SK-N-MC (cell line): ENCODE measurements around the gene SCML1.

ENCODE experiments used
- DNase-seq: peaks from one replicate; pipeline ENCODE4 v3.0.0-alpha.2; 2011; ENCODE audit warnings: low read depth, low spot score
- H3K27ac ChIP-seq: fragments of 200-600 bp; sonication (generic); 2 replicates; pipeline ENCODE4 v1.5.1; 2016; ENCODE audit warnings: mixed run types
- H3K36me3 ChIP-seq: fragments of 200-600 bp; sonication (generic); 2 replicates; pipeline ENCODE4 v1.6.1; 2017; ENCODE audit warnings: antibody characterized with exemption, low read length, mixed read lengths; ENCODE audit not compliant: insufficient read depth
- H3K4me3 ChIP-seq: fragments of 200-600 bp; sonication (generic); 2 replicates; pipeline ENCODE4 v1.5.1; 2016
- H3K9ac ChIP-seq: fragments of 200-600 bp; sonication (generic); 2 replicates; pipeline ENCODE4 v1.8.0; 2017; ENCODE audit warnings: mixed run types, mixed read lengths; ENCODE audit not compliant: insufficient read length
- H3K9me3 ChIP-seq: fragments of 200-600 bp; sonication (generic); 2 replicates; pipeline ENCODE4 v1.6.1; 2017; ENCODE audit warnings: low read depth, mild to moderate bottlenecking, antibody characterized with exemption, low read length, moderate library complexity, mixed read lengths
- EZH2 ChIP-seq: fragments of 200-600 bp; sonication (generic); IDR thresholded peaks from one replicate; pipeline ENCODE4 v1.6.1; 2017; ENCODE audit warnings: antibody characterized with exemption
- FOXP2 ChIP-seq: optimal IDR thresholded peaks from 2 replicates; pipeline ENCODE3; 2011; ENCODE audit warnings: mild to moderate bottlenecking, moderate library complexity; ENCODE audit not compliant: insufficient read depth; ENCODE audit errors: extremely low read length, control extremely low read depth
- POLR2AphosphoS5 ChIP-seq: IDR thresholded peaks from 2 replicates; pipeline ENCODE4 v1.6.1; 2012; ENCODE audit warnings: mild to moderate bottlenecking, low read depth, low read length, borderline replicate concordance

The SCML1 gene

DNA sequence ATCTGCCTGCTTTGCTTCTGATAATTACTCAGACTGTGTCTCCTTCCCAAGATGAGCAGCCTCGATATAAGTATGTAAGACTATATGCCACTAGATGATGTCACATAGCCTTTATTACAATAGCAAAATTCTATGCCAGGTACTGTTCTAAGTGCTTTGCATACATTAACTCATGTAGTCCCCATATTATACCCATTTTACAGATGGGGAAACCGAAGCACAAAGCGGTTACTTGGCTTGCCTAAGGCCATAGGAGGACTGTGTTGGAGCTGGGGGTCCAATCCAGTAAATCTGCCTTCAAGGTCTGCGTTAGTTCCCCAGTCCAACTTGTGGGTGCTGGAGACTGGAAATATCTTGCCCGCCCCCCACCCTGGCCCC lies 826 bp upstream of the SCML1 start:
- H3K4me3 ChIP-seq, result peak overlapping the region; percentile 74
- no peak for DNase-seq
- H3K9me3 ChIP-seq, result no peaks in the 10 kb centered on the region
- peak overlapping the region; percentile 36; the same call in 1 of the 2 replicates for H3K27ac ChIP-seq
- TF ChIP-seq POLR2AphosphoS5 (no peak), FOXP2 (no peak), EZH2 (no peak)
- H3K36me3 ChIP-seq, result no peaks in the 10 kb centered on the region
- H3K9ac ChIP-seq, result peak overlapping the region; percentile 45

DNA sequence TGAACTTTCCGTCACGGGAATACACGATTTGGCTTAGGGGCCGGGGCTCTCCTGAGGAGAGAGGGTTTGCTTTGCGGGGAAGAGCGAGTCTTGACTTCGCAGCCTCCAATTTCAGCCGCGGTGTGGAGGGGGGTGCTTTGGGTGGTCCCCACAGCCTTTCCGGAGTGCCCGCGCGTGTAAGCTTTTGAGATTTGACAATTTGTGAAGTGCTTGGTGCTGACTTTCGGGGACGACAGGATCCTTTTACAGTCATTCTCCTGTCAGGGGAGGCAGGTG lies 355 bp downstream of the SCML1 start:
- no peaks in the 10 kb centered on the region for H3K36me3 ChIP-seq
- H3K27ac ChIP-seq, result peak overlapping the region; percentile 64
- peak overlapping the region; percentile 60 for H3K9ac ChIP-seq
- DNase-seq, result no peak
- TF ChIP-seq FOXP2 (no peak), EZH2 (no peak), POLR2AphosphoS5 (no peak)
- H3K4me3 ChIP-seq, result peak overlapping the region; percentile 83
- no peaks in the 10 kb centered on the region for H3K9me3 ChIP-seq

DNA sequence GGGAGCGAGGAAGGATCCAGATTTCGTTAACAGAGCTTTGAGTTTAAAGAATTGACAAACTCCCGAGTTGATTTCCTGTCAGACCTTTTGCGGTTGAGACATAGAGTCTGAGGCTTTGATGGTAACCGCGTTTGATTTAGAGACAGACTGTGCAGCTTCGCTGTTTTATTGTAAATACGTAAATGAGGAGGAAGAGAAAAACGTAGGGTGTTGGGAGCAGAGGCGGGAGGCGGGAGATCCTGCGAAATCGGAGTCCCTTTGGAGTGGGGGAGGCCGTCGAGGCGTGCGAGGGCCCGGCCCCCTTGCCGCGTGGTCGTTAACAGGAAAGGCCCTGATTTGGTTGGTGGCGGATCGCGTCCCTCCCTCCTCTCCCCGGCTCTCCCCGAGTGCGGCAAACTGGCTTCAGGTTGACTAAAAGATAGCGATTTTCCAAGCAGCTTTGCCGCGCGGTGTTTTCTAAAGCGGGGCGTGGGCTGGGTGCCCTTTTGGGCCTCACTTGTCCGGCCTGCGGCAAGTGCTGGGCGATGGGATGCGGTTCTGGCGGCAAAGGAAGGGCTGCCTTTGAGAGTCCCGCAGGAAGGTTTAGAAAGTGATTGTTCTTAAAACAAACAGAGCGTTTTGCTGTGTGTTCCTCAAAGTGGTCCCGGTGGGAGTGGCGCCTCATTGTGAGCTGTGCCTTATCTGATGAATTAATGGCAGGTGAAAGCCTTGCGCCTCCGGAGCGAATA lies 857 bp downstream of the SCML1 start:
- DNase-seq, result no peak
- no peaks in the 10 kb centered on the region for H3K36me3 ChIP-seq
- H3K9me3 ChIP-seq, result no peaks in the 10 kb centered on the region
- H3K4me3 ChIP-seq, result peak overlapping the region; percentile 83
- peak overlapping the region; percentile 72 for H3K27ac ChIP-seq
- TF ChIP-seq EZH2 (no peak), FOXP2 (no peak), POLR2AphosphoS5 (no peak)
- H3K9ac ChIP-seq, result peak overlapping the region; percentile 60

DNA sequence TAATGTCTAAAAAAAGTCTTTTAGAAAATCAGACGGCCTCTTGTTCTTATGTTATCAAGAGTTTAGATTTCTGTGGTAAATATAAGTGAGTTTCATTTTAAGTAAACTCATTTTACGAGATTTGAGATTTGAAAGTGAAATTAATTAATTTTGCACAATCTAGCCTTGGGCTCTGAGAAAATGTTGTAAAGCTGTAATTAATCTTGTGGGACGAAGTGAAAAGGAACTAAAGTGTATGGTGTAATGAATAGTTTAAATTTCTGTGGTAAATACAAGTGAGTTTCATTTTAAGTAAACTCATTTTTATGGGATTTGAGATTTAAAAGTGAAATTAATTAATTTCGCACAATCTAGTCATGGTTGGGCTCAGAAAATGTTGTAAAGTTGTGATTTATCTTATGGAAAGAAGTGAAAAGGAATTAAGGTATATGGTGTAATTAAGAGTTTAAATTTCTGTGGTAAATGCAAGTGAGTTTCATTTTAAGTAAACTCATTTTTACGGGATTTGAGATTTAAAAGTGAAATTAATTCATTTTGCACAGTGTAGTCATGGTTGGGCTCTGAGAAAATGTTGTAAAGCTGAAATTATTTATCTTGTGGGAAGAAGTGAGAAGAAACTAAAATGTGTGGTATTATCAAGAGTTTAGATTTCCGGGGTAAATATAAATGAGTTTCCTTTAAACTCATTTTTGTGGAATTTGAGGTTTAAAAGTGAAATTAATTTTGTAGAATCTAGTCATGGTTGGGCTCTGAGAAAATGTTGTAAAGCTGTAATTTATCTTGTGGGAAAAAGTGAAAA lies 1.6 kb downstream of the SCML1 start:
- H3K9me3 ChIP-seq, result no peaks in the 10 kb centered on the region
- peak; percentile 72 for DNase-seq
- H3K9ac ChIP-seq, result peak overlapping the region; percentile 60
- peak overlapping the region; percentile 83 for H3K4me3 ChIP-seq
- H3K36me3 ChIP-seq, result no peaks in the 10 kb centered on the region
- TF ChIP-seq FOXP2 (no peak), POLR2AphosphoS5 (no peak), EZH2 (no peak)
- H3K27ac ChIP-seq, result peak overlapping the region; percentile 72

DNA sequence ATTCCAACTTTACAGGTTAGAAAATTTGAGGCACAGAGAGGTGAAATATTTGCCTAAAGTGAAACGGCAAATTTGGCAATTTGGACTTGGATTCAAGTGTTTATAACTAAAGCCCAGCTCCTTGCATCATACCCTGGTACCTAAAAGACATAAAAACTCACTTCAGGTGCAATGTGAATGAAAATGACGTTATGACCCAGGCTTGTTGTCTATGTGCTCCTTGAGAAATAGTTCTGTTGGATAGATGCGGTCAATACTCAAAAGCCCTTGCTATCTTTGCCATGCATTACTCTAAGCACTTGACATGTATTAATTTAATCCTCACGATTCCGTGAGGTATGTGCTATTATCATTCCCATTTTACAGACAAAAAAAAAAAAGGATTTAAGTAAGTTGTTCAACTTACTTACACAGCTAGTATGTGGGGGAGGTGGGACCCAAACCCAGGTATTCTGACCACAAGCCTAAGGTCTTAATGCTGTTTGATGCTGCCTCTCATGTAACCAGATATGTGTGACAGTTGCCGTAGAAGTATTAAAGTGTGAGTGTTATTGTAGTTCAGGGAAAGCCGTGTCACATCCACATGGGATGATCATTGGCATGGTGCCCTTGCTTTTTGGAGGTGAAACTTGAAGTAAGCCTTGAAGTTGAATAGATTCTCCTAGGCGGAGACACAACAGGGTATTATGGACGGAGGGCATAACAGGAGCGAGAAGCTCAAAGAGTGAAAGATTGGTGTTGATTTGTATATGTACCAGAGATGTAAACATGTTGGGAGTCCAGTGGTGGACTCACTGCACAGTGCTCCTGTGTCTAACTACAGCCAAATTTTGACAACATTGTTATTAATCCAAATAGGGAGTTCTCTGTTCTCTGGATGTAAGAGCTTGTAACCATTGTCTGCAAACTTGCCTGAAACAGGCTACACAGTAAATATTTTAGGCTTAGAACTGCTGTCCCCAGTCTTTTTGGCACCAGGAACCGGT lies 3.1 kb downstream of the SCML1 start:
- H3K9me3 ChIP-seq, result no peaks in the 10 kb centered on the region
- TF ChIP-seq POLR2AphosphoS5 (no peak), EZH2 (no peak), FOXP2 (no peak)
- no peaks in the 10 kb centered on the region for H3K36me3 ChIP-seq
- no peak overlapping the region for H3K9ac ChIP-seq
- no peak overlapping the region for H3K27ac ChIP-seq
- DNase-seq, result no peak
- H3K4me3 ChIP-seq, result no peak overlapping the region; the same call in 1 of the 2 replicates

DNA sequence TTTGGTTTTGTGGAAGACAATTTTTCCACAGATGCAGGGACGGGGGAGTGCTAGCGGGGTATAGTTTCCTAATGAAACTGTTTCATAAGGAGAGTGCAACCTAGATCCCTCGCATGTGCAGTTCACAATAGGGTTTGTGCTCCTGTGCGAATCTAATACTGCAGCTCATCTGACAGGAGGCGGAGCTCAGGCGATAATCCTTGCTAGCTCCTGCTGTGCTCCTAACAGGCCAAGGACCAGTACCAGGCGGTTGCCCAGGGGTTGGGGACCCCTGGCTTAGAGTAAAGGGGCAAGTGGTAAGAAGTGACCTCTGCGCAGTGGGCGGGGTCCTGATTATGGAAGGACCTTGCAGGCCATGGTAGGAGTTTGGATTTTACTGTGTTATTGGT lies 3.8 kb downstream of the SCML1 start:
- Histone ChIP-seq H3K9ac (no peak overlapping the region), H3K36me3 (no peaks in the 10 kb centered on the region), H3K27ac (no peak overlapping the region), H3K4me3 (no peak overlapping the region), H3K9me3 (no peaks in the 10 kb centered on the region)
- TF ChIP-seq FOXP2 (no peak), EZH2 (no peak), POLR2AphosphoS5 (no peak)
- DNase-seq, result no peak

DNA sequence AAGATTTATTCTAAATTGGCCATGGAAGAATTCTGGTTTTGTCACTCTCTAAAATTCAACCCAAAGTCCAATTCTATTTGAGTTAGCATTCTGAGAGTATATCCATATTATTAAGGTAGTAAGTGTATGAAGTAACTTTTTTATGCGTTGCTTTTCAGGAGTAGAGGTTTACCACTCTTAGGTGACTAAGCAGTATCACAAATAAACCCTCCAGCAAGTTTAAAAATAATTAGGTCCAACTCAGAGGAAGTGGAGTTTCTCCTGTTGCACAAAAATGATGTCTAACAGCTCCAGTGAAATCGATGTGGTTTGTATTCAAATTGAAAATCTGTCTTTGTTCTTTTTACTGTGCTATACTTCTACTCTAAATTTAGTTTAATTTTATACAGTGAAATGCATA lies 6.6 kb downstream of the SCML1 start:
- Histone ChIP-seq H3K9me3 (no peaks in the 10 kb centered on the region), H3K36me3 (no peaks in the 10 kb centered on the region), H3K9ac (no peak overlapping the region), H3K4me3 (no peak overlapping the region), H3K27ac (no peak overlapping the region)
- TF ChIP-seq EZH2 (no peak), POLR2AphosphoS5 (no peak), FOXP2 (no peak)
- DNase-seq, result no peak

DNA sequence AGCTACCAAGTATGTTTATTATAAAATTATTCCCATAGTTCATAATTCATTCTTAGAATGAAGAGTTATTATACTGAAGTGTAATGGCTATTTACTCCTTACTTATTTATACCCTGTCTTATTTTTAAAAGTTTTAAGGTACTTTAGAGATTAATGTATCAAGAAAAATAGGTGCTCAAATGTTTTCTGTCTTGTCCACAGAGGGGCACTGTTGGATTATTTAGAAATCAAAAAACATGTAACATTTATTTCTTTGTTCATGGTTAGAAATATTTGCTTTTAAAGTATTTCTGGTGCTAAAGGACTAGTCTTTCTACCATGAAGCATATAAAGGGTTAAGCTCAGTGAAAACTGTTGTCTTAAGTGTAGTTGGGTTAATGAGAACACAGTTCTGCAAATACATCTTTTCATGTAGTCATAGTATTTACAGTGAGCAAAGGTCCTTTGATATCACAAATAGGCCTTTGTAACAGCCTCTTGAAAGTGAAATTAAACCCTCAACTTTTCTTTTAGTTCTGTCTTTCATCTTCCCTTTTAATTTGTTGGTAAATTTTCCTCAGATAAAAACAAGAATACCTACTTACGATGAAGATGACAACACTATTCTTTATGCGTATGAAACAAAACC lies 7.7 kb downstream of the SCML1 start:
- TF ChIP-seq FOXP2, result no peak
- TF ChIP-seq POLR2AphosphoS5, result no peak
- no peak for TF ChIP-seq EZH2
- DNase-seq, result no peak
- no peaks in the 10 kb centered on the region for H3K9me3 ChIP-seq
- H3K9ac ChIP-seq, result no peak overlapping the region
- no peak overlapping the region for H3K4me3 ChIP-seq
- H3K27ac ChIP-seq, result no peak overlapping the region
- H3K36me3 ChIP-seq, result no peaks in the 10 kb centered on the region; the same call in 1 of the 2 replicates

DNA sequence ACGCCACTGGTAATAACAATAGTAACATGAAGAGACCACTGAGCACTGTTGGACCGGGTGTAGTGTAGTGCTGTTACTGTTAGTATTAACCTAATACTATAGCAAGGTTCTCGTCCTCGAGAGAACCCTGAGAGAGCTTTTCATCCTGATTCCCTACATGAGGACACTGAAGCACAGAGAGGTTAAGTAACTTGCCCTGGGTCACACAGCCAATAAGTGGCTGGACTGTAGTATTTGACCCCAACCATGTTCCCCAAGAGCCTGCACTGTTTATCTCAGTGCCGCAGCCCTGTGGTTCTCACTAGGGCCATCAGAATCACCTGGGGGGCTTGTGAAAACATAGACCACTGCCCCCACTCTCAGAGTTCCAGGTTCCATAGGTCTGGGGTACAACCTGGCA lies 10.4 kb downstream of the SCML1 start:
- Histone ChIP-seq H3K4me3 (no peak overlapping the region), H3K36me3 (peaks cover 7% of the 10 kb centered on the region), H3K9me3 (no peaks in the 10 kb centered on the region), H3K9ac (no peak overlapping the region), H3K27ac (no peak overlapping the region)
- no peak for DNase-seq
- TF ChIP-seq EZH2 (no peak), POLR2AphosphoS5 (no peak)
